Activated naive CD4-positive, alpha-beta T cell treated with anti-CD3 and anti-CD28 coated beads, Interleukin-2, amount 10 ng/mL, durations not matched to agents 7 days and 5 days (primary cell): Measurements from ENCODE around the gene APOL4.
"Not testable (repeated sequence)": the region's sequence is repeated elsewhere in the genome, so short reads cannot be mapped to it uniquely, and the experiment has no call there.

Experiments used
- CTCF ChIA-PET: fragments of 350-600 bp; sonication (Branson Sonifier 250); formaldehyde crosslinking; loops from one replicate; lab custom pipeline; 2021; ENCODE audit warnings: antibody characterized with exemption; lab: Charles Lee
- DNase-seq: peaks from one replicate; pipeline ENCODE4 v3.0.0-alpha.2; 2020
- H3K27ac Mint-ChIP-seq: one replicate; pipeline ENCODE4 v1.8.0; 2021; ENCODE audit warnings: mild to moderate bottlenecking, moderate library complexity, mixed read lengths
- H3K27me3 Mint-ChIP-seq: one replicate; pipeline ENCODE4 v1.8.0; 2021; ENCODE audit warnings: mild to moderate bottlenecking, mixed read lengths
- H3K36me3 Mint-ChIP-seq: one replicate; pipeline ENCODE4 v1.8.0; 2021; ENCODE audit warnings: mixed read lengths
- H3K4me1 Mint-ChIP-seq: one replicate; pipeline ENCODE4 v1.8.0; 2021; ENCODE audit warnings: mixed read lengths
- H3K4me3 Mint-ChIP-seq: one replicate; pipeline ENCODE4 v1.8.0; 2021; ENCODE audit warnings: mild to moderate bottlenecking, moderate library complexity, mixed read lengths
- H3K9me3 Mint-ChIP-seq: one replicate; pipeline ENCODE4 v1.8.0; 2021; ENCODE audit warnings: mixed read lengths

Gene APOL4

GRCh38 chr22:36196254-36197064 is 5.2 kb downstream of the APOL4 start:
- Mint-ChIP-seq H3K4me1 (peaks cover 37% of the 10 kb centered on the region), H3K27me3 (peaks cover 34% of the 10 kb centered on the region), H3K27ac (no peak overlapping the region), H3K36me3 (no peaks in the 10 kb centered on the region), H3K4me3 (no peak overlapping the region), H3K9me3 (no peaks in the 10 kb centered on the region)
- CTCF ChIA-PET, result interaction anchor here (0.8 to 2.7 kb wide), 4 partner anchors 15 to 132 kb away, joined by 3 to 18 read pairs (median 4); no protein-coding TSS in a partner anchor
- DNase-seq, result no peak

DNA sequence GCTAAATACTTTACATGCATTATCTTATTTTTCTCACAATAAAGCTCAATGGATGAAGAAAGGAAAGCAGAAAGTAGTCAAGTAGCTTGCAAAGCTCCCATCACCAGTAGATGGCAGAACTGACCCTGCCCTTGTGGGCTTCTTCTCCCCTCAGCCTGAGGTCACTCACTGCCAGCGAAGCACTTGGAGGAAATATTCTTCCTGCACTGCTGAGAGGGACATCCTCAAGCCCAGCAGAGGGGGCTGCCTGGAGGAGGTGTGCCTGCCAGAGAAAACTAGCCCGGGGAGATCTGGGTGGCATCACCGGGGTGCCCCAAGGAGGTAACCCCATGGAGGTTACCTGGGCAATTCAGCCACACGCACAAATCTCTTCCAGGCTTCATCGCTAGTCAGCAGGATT is 6.6 kb downstream of the APOL4 start:
- Mint-ChIP-seq H3K4me1 (peaks cover 31% of the 10 kb centered on the region), H3K9me3 (no peaks in the 10 kb centered on the region), H3K27ac (no peak overlapping the region), H3K4me3 (no peak overlapping the region), H3K36me3 (no peaks in the 10 kb centered on the region), H3K27me3 (peaks cover 41% of the 10 kb centered on the region)
- CTCF ChIA-PET, result interaction anchor here (0.7 to 2.7 kb wide), 16 partner anchors 14 to 312 kb away, joined by 3 to 18 read pairs (median 4); partner anchors contain the start of gene APOL2
- DNase-seq, result peak; percentile 66

GRCh38 chr22:36194385-36194784 is 7.2 kb downstream of the APOL4 start:
- no peak for DNase-seq
- Mint-ChIP-seq H3K4me3 (no peak overlapping the region), H3K4me1 (peaks cover 31% of the 10 kb centered on the region), H3K9me3 (no peaks in the 10 kb centered on the region), H3K36me3 (no peaks in the 10 kb centered on the region), H3K27me3 (peaks cover 47% of the 10 kb centered on the region), H3K27ac (no peak overlapping the region)
- CTCF ChIA-PET, result interaction anchor here (0.7 to 2.7 kb wide), 17 partner anchors 14 to 313 kb away, joined by 3 to 18 read pairs (median 3); partner anchors contain the start of gene APOL2

DNA sequence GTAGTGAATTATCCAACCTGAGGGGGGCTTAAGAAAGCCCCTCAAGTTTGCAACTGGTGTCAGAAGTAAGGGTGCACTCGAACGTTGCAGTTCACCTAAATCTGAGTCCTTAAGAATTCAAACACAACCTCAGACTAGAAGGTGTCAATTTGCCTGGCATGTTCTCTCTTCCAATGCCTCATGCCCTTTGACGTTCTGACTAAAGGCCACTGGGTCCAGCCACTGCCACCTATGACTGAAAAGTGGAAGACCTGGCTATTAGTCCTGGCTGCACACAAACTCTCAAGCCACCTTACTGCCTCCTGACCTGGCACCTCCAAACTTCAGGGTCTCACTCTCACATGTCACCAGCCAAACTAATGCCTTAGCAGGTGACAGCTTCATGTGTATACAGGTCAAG is 8.0 kb downstream of the APOL4 start:
- H3K4me1 Mint-ChIP-seq, result peaks cover 30% of the 10 kb centered on the region
- H3K4me3 Mint-ChIP-seq, result no peak overlapping the region
- H3K27ac Mint-ChIP-seq, result no peak overlapping the region
- no peaks in the 10 kb centered on the region for H3K9me3 Mint-ChIP-seq
- no peaks in the 10 kb centered on the region for H3K36me3 Mint-ChIP-seq
- no peak for DNase-seq
- CTCF ChIA-PET, result interaction anchor here (0.7 to 2.1 kb wide), 2 partner anchors 13 to 85 kb away, joined by 3 to 9 read pairs; no protein-coding TSS in a partner anchor
- H3K27me3 Mint-ChIP-seq, result peaks cover 45% of the 10 kb centered on the region

GRCh38 chr22:36193171-36193570 is 8.4 kb downstream of the APOL4 start:
- H3K27me3 Mint-ChIP-seq, result peaks cover 46% of the 10 kb centered on the region
- H3K27ac Mint-ChIP-seq, result peak overlapping the region; percentile 24
- no peaks in the 10 kb centered on the region for H3K36me3 Mint-ChIP-seq
- no peak overlapping the region for H3K4me3 Mint-ChIP-seq
- no peak for DNase-seq
- H3K4me1 Mint-ChIP-seq, result peaks cover 26% of the 10 kb centered on the region
- H3K9me3 Mint-ChIP-seq, result no peaks in the 10 kb centered on the region
- CTCF ChIA-PET, result no interaction called here

DNA sequence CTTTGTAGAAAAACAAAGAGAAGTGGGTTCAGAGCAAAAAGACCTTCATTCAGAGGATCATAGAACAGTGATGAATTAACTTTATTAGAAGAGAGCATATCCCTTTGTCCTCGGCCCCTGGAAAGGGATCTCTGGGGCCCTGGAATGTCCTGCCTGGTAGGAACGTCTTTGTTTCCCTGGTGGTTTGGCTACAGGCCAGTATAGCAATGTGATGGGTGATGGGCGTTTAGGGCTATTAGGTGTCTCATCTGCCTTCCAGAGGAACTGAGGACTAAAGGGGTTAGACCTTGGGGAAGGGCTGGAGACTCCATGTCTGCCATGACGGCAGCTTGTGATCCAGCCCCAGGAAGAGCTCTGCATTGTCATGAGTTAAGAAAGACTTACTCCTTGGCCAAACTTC is 9.1 kb downstream of the APOL4 start:
- H3K27me3 Mint-ChIP-seq, result peaks cover 45% of the 10 kb centered on the region
- H3K27ac Mint-ChIP-seq, result no peak overlapping the region
- H3K9me3 Mint-ChIP-seq, result no peaks in the 10 kb centered on the region
- H3K4me3 Mint-ChIP-seq, result no peak overlapping the region
- no peak for DNase-seq
- CTCF ChIA-PET, result interaction anchor here (0.7 kb wide), 1 partner anchor 32 kb away, joined by 3 read pairs; the partner anchor contains the start of gene APOL3
- H3K4me1 Mint-ChIP-seq, result peaks cover 19% of the 10 kb centered on the region
- no peaks in the 10 kb centered on the region for H3K36me3 Mint-ChIP-seq

DNA sequence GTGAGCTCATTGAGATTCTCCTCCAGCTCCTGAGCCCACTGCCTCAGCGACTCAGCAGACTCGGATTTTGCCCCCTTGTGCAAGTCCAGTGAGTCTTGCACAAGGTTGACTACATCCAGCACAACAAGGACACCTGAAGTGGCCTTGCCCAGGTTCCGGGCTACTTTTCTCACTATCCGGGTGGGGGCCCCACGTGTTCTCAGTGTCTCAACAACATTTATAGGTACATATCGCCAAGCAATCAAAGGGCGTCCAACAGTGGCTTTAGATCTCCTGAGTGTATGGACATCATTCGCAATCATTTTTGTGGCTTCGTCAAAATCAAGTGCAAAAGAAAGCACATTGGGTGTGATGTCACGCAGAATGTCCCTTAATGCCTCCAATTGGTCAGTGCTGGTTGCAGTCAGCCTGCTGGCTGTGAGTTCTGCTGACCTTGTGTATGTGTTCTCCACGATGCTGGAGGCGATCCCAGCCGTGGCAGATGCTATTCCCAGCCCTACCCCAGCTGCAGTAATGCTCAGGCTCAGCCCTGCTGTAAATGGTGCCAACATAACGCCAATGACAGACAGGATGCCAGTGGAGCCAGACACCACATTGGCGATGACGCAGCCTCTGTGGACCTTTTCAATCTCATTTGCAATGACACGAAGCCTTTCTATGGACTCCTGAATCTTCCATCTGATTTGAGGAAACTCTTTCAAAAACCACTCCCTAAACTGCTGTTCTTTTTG is 10.3 kb downstream of the APOL4 start:
- Mint-ChIP-seq H3K4me1 (peaks cover 7% of the 10 kb centered on the region), H3K27ac (no peak overlapping the region), H3K9me3 (no peaks in the 10 kb centered on the region), H3K36me3 (no peaks in the 10 kb centered on the region), H3K27me3 (peaks cover 40% of the 10 kb centered on the region), H3K4me3 (no peak overlapping the region)
- DNase-seq, result no peak
- CTCF ChIA-PET, result no interaction called here

DNA sequence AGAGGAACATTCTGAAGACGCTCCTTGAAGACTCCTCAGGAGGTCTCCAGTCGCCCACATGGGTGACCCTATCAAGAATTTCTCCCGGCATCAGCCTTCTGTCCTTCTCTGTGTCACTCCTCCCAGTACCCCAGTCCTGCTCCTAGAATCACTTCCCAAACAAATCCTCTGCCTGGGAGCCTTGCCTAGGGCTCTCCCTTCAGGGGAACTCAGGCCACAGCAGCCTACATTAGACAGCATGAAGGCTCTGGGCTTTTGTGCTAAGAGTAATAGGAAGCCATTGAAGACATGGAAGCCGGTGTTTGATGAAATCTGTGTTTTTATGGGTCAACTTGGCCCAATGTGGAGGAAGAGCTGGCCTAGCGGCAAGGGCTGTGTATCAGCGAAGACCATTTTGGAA is 13.7 kb downstream of the APOL4 start:
- peaks cover 50% of the 10 kb centered on the region for H3K27me3 Mint-ChIP-seq
- not testable (repeated sequence) for H3K4me1 Mint-ChIP-seq, H3K27ac Mint-ChIP-seq, H3K9me3 Mint-ChIP-seq, H3K36me3 Mint-ChIP-seq, H3K4me3 Mint-ChIP-seq, DNase-seq
- CTCF ChIA-PET, result interaction anchor here (2.0 kb wide), 1 partner anchor 10 kb away, joined by 5 read pairs; no protein-coding TSS in a partner anchor

- DNase-seq, result no peak
- Mint-ChIP-seq H3K27me3 (peaks cover 52% of the 10 kb centered on the region), H3K36me3 (no peaks in the 10 kb centered on the region), H3K27ac (no peak overlapping the region), H3K4me1 (no peaks in the 10 kb centered on the region), H3K4me3 (no peak overlapping the region), H3K9me3 (no peaks in the 10 kb centered on the region)
- CTCF ChIA-PET, result interaction anchor here (0.6 to 1.0 kb wide), 4 partner anchors 36 to 300 kb away, joined by 3 read pairs; partner anchors contain the start of gene APOL2
Observed at GRCh38 chr22:36185828-36186624, 15.6 kb downstream of the APOL4 start.

DNA sequence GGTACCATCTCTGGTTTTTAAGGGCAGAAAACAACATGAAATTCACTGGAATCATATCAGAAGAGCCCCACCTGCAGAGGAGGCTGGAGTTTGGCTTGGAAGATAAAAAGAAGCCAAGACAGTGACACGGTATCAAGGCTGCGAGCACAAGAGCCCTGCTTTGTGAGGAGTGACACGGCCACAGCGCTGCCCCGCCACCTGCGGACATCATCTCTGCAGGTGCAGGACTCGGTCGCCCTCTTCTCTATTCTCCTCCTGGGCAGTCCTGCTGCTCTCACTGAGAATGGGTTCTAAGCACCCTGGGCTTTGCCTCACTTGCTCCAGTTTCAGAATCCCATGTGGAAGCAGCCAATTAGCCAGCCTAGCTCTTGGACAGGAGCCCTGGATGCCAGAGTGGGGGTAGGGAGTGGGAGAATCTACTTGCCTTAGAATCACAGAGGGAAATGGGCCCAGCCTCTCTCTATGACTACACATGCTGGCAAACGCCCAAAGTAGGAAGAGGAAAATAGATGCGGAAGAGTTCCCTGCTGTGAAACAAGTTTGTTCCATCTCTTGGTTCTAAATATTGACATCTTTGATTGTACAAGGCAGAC is 17.1 kb downstream of the APOL4 start:
- no peak for DNase-seq
- no peaks in the 10 kb centered on the region for H3K9me3 Mint-ChIP-seq
- no peak overlapping the region for H3K4me3 Mint-ChIP-seq
- peaks cover 45% of the 10 kb centered on the region for H3K27me3 Mint-ChIP-seq
- H3K36me3 Mint-ChIP-seq, result no peaks in the 10 kb centered on the region
- H3K27ac Mint-ChIP-seq, result no peak overlapping the region
- CTCF ChIA-PET, result no interaction called here
- no peaks in the 10 kb centered on the region for H3K4me1 Mint-ChIP-seq

DNA sequence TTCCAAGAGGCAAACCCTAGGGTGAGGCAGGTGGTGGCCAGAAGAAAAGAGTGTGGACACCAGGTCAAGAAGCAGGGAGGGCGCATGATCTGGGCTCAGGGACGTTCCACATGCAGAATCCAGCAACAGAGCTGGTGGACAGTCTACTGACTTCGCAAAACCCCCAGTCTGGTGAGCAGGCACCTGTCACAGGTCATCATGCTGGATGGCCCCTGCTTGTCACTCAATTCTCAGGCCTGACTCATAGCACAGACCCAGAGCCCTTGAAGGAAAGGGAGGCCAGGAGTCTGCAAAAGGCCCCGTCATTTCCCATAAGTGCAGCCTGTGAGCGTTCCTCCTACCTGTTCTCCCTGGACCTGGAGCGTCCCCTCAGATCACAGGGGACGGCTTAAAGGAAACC is 18.2 kb downstream of the APOL4 start:
- H3K9me3 Mint-ChIP-seq, result no peaks in the 10 kb centered on the region
- no peak for DNase-seq
- H3K4me3 Mint-ChIP-seq, result no peak overlapping the region
- CTCF ChIA-PET, result interaction anchor here (0.9 to 1.8 kb wide), 2 partner anchors 9 to 118 kb away, joined by 3 to 4 read pairs; no protein-coding TSS in a partner anchor
- no peak overlapping the region for H3K27ac Mint-ChIP-seq
- no peaks in the 10 kb centered on the region for H3K4me1 Mint-ChIP-seq
- H3K36me3 Mint-ChIP-seq, result no peaks in the 10 kb centered on the region
- H3K27me3 Mint-ChIP-seq, result peaks cover 44% of the 10 kb centered on the region

DNA sequence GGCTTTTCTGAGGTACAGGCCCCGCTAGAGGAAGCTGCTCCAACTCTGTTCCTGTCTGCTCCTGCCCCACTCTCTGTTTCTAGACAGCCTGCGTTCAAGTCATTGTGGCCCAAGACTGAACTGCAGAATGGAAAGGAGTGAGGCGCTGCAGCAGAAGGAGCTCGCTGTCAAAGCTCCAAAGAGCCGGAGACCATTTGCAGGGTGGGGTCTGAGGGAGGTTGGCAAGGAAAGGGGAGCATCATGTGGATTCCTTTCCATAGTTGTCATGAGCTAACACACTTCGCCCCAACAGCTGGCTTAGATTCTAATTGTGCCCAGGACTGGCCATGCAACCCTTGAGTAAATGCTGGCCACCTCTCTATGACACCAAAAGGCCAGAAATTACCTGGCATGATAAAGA is 18.8 kb downstream of the APOL4 start:
- CTCF ChIA-PET, result interaction anchor here (0.9 to 6.3 kb wide), 4 partner anchors 8 to 119 kb away, joined by 3 to 33 read pairs (median 4); no protein-coding TSS in a partner anchor
- H3K9me3 Mint-ChIP-seq, result no peaks in the 10 kb centered on the region
- DNase-seq, result no peak
- no peaks in the 10 kb centered on the region for H3K36me3 Mint-ChIP-seq
- H3K27me3 Mint-ChIP-seq, result peaks cover 38% of the 10 kb centered on the region
- H3K27ac Mint-ChIP-seq, result no peak overlapping the region
- no peaks in the 10 kb centered on the region for H3K4me1 Mint-ChIP-seq
- H3K4me3 Mint-ChIP-seq, result no peak overlapping the region

- H3K27ac Mint-ChIP-seq, result no peak overlapping the region
- CTCF ChIA-PET, result interaction anchor here (0.7 to 6.3 kb wide), 7 partner anchors 10 to 119 kb away, joined by 3 to 48 read pairs (median 3); no protein-coding TSS in a partner anchor
- H3K9me3 Mint-ChIP-seq, result no peaks in the 10 kb centered on the region
- no peak for DNase-seq
- peaks cover 38% of the 10 kb centered on the region for H3K27me3 Mint-ChIP-seq
- no peaks in the 10 kb centered on the region for H3K36me3 Mint-ChIP-seq
- no peak overlapping the region for H3K4me3 Mint-ChIP-seq
- no peaks in the 10 kb centered on the region for H3K4me1 Mint-ChIP-seq
Observed at GRCh38 chr22:36182056-36182455, 19.6 kb downstream of the APOL4 start.
